Left renal pelvis (tissue), 4 donors: ENCODE measurements around the gene TMPRSS7. TPM values are rescaled to one million over a fixed set of nuclear protein-coding genes. Genes with fewer than 3 reads are reported as not detected.
"Not testable (repeated sequence)": the region's sequence is repeated elsewhere in the genome, so short reads cannot be mapped to it uniquely, and the experiment has no call there.

Experiments
- DNase-seq, 4 donors: peaks; one replicate each; pipeline ENCODE4 v3.0.0-alpha.2; 2013; ENCODE audit warnings: low read depth in 4 of 4, low spot score in 3 of 4
- polyA plus RNA-seq, 4 donors: library from polyadenylated mRNA; unstranded; fragments of 120-200 nt; gene quantifications; one replicate each; pipeline ENCODE4 v1.2.1, GENCODE V29; 2013; ENCODE audit not compliant: insufficient read length in 4 of 4

Gene TMPRSS7
- polyA plus RNA-seq, 4 donors, result not detected

DNA sequence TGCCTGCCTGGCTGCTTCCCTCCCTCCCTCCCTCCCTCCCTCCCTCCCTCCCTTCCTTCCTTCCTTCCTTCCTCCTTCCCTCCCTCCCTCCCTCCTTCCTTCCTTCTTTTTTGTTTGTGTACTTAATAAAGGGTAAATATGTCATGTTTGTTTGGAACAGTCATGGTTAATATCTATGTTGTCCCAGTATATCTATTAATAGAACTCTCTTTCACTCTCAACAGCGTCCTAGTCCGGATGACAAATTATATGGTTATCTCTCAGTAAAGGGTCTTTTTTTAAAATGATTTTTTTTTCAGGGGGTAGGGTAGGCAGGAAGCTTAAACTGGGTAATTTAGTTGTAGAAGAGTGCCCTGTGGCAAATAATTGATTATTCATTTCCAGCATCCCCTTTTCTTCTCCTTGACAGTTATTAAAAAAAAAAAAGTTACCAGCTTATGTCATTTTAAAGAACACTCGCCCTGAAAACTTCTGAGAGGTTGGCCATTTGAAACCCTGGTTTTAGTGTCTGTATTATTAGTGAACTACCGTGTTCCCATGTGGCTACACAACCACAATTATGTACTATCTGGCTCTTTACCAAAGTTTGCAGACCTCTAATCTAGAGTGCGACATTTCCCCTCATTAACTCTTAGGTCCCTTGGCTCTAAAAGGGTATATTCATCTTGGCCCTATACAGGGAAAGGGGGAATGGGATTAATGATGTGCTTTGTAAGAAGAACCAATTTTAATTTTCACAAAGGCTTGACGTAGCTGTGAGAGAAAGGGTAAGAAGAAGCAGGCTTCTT lies 22.1 kb upstream of the TMPRSS7 start:
- no peak for DNase-seq

- peak; percentile 46 to 58 (median 52) for DNase-seq
Observed at GRCh38 chr3:112013058-112013783, 21.3 kb upstream of the TMPRSS7 start.

DNA sequence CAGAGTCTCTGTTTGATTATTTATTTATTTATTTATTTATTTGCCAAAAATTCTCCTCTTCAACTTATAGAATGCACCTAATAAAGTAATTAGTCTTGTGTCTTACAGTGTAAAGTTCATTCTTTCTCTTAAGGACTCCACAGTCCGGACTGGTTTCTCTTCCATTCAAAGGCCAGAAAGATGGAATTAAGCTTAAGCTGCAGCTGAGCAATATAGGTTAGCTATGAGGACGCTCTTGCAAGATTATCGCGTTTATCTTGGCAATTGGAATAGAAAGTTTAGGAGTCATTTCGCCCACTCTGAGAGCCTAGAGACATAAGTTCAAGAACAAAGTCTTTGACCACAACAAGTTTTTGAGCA lies 20.8 kb upstream of the TMPRSS7 start:
- DNase-seq, result no peak

DNA sequence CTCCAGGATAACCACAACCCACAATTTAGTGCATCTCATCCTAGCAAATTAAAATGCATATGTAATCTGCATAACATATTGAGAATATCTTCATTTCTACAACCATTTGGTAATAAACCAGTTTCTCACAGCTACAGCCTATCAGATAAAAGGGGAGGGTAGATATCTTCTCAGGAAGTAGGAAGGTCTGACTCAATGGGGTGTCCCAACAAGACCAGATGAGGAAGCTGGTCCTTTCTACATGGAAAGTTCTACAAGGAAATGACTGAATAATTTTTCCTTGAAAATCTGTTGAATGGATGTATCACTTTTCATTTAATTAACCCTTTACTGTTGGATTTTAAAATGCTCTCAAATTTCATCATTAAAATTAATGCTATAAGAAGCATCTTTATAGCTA lies 17.4 kb upstream of the TMPRSS7 start:
- DNase-seq, result no peak

GRCh38 chr3:112018712-112019111 lies 15.8 kb upstream of the TMPRSS7 start:
- no peak for DNase-seq

GRCh38 chr3:112019716-112020115 lies 14.8 kb upstream of the TMPRSS7 start:
- DNase-seq, result no peak

DNA sequence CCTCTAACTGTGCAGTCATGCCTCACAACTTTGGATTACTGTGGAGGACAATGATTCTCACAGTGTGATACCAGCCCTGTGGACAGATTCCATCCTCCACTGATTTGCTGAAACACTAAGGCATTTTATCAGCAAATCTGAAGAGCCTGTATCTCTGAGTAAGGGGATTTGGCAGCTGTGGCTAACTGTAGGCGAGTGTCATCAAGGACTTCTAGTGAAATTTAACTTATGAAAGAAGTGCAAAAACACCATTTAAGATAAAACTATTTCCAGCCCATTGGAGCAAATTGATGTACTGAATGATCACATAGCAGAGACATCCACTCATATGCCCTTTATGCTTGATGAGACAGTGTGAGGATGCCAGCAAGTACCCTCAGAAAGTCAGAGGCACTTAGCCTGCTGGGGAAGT lies 13.9 kb upstream of the TMPRSS7 start:
- DNase-seq, result no peak

- DNase-seq, result no peak
Observed at GRCh38 chr3:112027142-112027541, 7.4 kb upstream of the TMPRSS7 start.

- DNase-seq, result no peak
Observed at GRCh38 chr3:112027826-112028225, 6.7 kb upstream of the TMPRSS7 start.

DNA sequence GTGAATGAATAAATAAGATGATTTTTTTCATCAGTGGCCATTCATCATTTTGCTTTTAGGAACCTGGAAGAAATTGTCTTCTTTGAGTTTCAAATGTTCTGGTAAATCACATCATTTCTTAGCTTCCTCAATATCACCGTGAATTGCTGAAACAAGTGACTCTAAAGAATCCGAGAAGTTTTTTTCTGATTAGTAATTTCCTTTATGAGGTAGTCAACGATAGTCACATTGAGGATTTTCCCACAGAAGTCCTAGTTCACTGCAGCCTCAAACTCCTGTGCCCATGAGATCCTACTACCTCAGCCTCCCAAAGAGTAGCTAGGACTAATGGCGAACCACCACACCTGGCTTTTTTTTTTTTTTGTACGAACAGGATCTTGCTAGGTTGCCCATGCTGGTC lies 3.6 kb upstream of the TMPRSS7 start:
- DNase-seq, result no peak

DNA sequence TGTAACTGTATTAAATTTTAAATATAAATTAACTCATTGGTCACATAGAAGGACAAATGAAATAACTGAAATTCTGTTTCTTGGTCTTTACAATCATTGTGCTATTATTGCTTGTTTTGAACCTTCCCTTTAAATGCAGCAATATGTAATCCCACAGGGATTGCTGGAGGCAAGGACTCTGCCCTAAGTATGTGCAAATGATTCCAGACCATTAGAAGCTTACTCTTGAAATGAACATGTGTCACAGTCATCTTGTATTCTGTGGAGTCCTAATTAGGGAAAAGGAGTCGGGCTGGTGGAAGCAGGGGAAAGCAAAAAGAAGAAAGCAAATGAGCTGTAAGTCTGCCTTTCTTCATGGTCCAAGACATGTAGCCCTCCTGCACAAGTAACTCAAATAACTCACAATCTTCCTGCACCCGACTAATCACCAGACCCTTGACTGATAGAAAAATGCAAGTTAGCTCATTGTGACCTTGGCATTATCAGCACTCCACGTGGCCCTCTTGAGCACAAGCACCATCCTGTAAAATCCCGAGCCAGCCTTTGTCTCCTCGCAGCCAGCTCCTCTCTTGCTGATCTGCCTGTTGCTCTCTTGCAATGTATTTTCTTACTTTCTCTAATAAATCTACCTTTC lies 2.3 kb upstream of the TMPRSS7 start:
- no peak for DNase-seq

GRCh38 chr3:112035241-112035640 lies 705 bp downstream of the TMPRSS7 start:
- no peak for DNase-seq

GRCh38 chr3:112037194-112037593 lies 2.7 kb downstream of the TMPRSS7 start:
- DNase-seq, result not testable (repeated sequence)

DNA sequence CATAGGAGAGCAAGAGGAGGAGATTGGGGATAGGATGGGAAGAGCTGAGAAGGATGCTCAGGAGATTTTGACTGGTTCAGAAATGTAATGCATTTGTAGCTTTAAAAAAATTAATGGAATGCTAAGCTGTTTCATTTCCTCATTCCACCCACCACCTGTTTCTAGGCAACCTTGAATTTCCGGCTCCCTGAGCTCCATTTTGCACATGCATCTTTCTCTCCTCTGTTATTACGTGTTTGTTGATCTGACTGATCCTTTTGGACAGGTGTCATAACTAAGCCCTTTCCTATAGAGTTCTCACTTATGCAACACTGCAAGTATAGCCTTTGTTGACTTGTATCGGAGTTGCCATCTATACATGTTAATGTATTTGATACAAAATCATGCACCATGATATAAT lies 4.3 kb downstream of the TMPRSS7 start:
- DNase-seq, result no peak

DNA sequence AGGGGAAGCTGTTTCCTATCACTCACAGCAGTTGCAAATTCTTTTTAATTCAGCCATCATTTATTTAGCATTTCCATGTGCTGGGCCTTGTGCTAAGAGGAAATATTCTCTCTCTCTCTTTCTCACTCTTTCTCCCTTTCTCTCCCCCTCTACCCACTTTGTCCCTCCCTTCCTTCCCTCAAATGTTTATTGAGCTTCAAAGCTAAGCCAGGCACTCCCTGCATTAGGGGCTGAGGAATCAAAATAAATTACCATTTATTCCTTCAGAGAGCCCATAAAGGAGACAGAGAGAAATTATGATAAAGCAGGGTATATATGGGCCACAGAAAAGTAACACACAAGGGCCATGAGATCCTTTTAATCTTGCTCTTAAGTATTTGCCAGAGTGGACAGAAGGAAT lies 6.8 kb downstream of the TMPRSS7 start:
- DNase-seq, result no peak

DNA sequence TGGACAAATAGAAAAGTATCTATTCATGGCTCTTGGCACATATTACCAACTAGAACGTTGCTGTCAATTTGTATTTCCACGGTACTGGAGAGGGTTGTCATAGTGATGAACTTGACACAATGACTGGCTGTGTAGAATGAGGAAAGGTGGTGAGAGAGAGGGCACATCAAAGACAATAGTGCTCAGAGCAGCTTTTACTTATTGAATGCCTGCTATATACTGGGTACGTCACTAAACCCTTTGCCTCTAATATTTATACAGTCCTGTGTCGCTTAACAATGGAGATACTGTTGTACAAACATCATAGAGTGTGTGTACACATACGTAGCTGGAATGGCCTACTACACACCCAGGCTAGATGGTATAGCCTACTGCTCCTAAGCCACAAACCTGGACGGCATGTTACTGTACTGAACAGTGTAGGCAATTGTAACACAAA lies 8.3 kb downstream of the TMPRSS7 start:
- no peak for DNase-seq

DNA sequence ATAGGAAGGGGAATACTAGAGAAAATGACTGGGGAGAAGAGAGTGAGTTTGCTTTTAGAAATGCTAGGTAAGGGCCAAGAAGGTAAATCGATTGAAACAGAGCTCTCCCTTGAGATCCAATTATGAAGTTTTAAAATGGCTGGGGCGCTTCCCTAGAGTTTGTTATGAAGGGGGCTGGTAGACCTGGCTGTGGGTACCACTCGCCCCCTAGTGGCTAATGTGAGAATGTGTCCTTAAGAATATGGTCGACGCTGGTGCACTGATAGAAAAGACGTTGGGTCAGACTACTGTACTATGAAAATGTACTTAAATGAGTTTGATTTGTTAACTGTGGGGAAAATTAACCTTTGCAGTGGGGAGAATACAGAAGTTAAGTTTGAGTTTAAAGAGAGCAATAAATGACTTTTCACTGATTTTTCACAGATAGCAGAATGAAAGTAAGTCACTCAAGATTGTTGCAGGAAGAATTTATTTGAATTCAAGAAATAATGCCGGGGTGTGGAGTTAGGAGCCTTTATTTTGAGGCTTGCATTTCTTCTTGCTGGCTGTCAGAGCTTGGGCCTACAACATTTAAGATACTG lies 9.2 kb downstream of the TMPRSS7 start:
- peak; percentile 31 to 36 (median 32) for DNase-seq

GRCh38 chr3:112046599-112046998 lies 12.1 kb downstream of the TMPRSS7 start:
- DNase-seq, result no peak

DNA sequence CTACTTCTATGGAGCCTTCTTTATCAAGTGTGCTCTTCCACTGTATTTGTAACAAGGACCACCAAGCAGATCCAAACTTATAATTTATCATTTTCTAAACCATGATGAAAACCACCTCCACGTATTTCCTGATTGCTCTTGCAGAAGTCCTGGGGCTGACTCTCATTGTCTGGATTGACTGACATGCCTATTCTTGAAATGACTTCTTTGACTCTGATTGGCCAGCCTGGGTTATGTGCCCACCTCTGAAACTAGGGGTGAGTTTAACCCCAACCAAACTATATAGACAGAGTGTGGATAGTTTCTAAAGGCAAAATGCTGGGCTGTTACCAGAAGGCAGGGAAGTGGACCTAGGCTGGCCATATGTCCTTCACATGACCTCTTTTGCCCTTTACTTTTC lies 12.7 kb downstream of the TMPRSS7 start:
- no peak for DNase-seq

GRCh38 chr3:112048911-112049310 lies 14.4 kb downstream of the TMPRSS7 start:
- no peak for DNase-seq

DNA sequence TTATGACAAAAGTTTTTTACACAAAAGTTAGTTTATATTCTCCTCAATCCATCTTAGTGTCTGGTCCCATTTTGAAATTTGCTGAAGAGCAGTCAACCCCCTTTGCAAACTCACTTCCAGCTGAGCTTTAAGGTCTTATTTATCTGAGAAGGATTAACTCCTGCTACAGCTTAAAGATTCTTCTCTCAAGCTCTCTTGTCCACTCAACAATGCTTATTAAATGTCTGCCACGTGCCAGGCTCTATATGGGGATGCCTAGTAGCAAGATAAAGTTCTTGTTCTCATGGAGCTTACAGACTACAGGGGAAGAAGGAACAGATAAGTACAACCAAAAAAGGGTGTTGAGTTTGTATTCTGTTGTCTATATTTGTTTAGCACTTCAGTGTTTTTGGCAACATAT lies 18.7 kb downstream of the TMPRSS7 start:
- DNase-seq, result no peak
